Neuronal stem cell (in vitro differentiated cells): ENCODE data around the gene MIA.

Experiments used
- DNase-seq: peaks from one replicate; pipeline ENCODE4 v3.0.0-alpha.2; 2013; ENCODE audit warnings: low spot score
- H2AFZ ChIP-seq: one replicate; pipeline ENCODE4 v1.6.1; 2013; ENCODE audit warnings: mild to moderate bottlenecking, low read length, inconsistent platforms
- H2AK5ac ChIP-seq: 2 replicates; pipeline ENCODE4 v1.6.1; 2013; ENCODE audit warnings: low read depth, mild to moderate bottlenecking, inconsistent platforms, low read length, moderate library complexity, mixed read lengths
- H2BK120ac ChIP-seq: 2 replicates; pipeline ENCODE4 v1.6.1; 2013; ENCODE audit warnings: low read depth, mild to moderate bottlenecking, inconsistent platforms, low read length, moderate library complexity, mixed read lengths
- H2BK12ac ChIP-seq: one replicate; pipeline ENCODE4 v1.6.1; 2013; ENCODE audit warnings: low read length, inconsistent platforms
- H2BK15ac ChIP-seq: 2 replicates; pipeline ENCODE4 v1.6.1; 2013; ENCODE audit warnings: mild to moderate bottlenecking, low read length, inconsistent platforms, mixed read lengths
- H2BK5ac ChIP-seq: one replicate; pipeline ENCODE4 v1.6.1; 2013; ENCODE audit warnings: inconsistent platforms, mild to moderate bottlenecking, low read length, moderate library complexity
- H3K14ac ChIP-seq: one replicate; pipeline ENCODE4 v1.6.1; 2013; ENCODE audit warnings: low read length, inconsistent platforms
- H3K18ac ChIP-seq: 2 replicates; pipeline ENCODE4 v1.6.1; 2013; ENCODE audit warnings: low read length, inconsistent platforms
- H3K23ac ChIP-seq: 2 replicates; pipeline ENCODE4 v1.6.1; 2013; ENCODE audit warnings: low read depth, mild to moderate bottlenecking, mixed read lengths, low read length, inconsistent platforms; ENCODE audit not compliant: poor library complexity
- H3K27ac ChIP-seq: replicated peaks from 3 replicates; pipeline ENCODE4 v1.5.1; 2013; ENCODE audit warnings: low read length, inconsistent platforms
- H3K27me3 ChIP-seq, 3 experiments: 2 replicates each; pipeline ENCODE4 v1.6.1; 2013; ENCODE audit warnings: low read length in 3 of 3, mild to moderate bottlenecking in 2 of 3, inconsistent platforms in 1 of 3, low read depth in 1 of 3, mixed read lengths in 1 of 3, moderate library complexity in 1 of 3; ENCODE audit not compliant: control insufficient read depth in 3 of 3, insufficient read depth in 3 of 3
- H3K36me3 ChIP-seq, 2 donors: replicated peaks in 1 of 2; 2 replicates each; pipeline ENCODE4 v1.6.1; 2013; ENCODE audit warnings: low read length in 2 of 2; ENCODE audit not compliant: control insufficient read depth in 2 of 2, insufficient read depth in 2 of 2
- H3K4ac ChIP-seq: 2 replicates; pipeline ENCODE4 v1.6.1; 2013; ENCODE audit warnings: inconsistent platforms, mild to moderate bottlenecking, low read length, moderate library complexity
- H3K4me1 ChIP-seq, 2 donors: 1 replicate in 1 of 2; 2 replicates in 1 of 2; pipeline ENCODE4 v1.6.1; 2013; ENCODE audit warnings: low read length in 2 of 2, low read depth in 1 of 2; ENCODE audit not compliant: control insufficient read depth in 2 of 2, insufficient read depth in 1 of 2
- H3K4me2 ChIP-seq: one replicate; pipeline ENCODE4 v1.6.1; 2013; ENCODE audit warnings: mild to moderate bottlenecking, low read length, inconsistent platforms; ENCODE audit not compliant: insufficient read depth, poor library complexity, severe bottlenecking
- H3K4me3 ChIP-seq, 2 donors: 2 replicates each; pipeline ENCODE4 v1.5.1; 2013; ENCODE audit warnings: low read length in 2 of 2, mild to moderate bottlenecking in 2 of 2, inconsistent platforms in 1 of 2, moderate library complexity in 1 of 2
- H3K79me1 ChIP-seq: one replicate; pipeline ENCODE4 v1.6.1; 2013; ENCODE audit warnings: low read depth, mild to moderate bottlenecking, inconsistent platforms, low read length, moderate library complexity
- H3K9ac ChIP-seq: one replicate; pipeline ENCODE4 v1.6.1; 2013; ENCODE audit warnings: mild to moderate bottlenecking, low read depth, low read length, inconsistent platforms; ENCODE audit not compliant: poor library complexity
- H3K9me3 ChIP-seq, 2 donors: replicated peaks in 1 of 2; 2 replicates each; pipeline versions ENCODE3 to v1.6.1; 2013; ENCODE audit warnings: low read length in 2 of 2, mild to moderate bottlenecking in 2 of 2, inconsistent platforms in 1 of 2, low read depth in 1 of 2, mixed read lengths in 1 of 2, moderate library complexity in 1 of 2; ENCODE audit not compliant: control insufficient read depth in 2 of 2, insufficient read depth in 1 of 2
- H4K8ac ChIP-seq: one replicate; pipeline ENCODE4 v1.6.1; 2013; ENCODE audit warnings: low read depth, mild to moderate bottlenecking, inconsistent platforms, low read length, moderate library complexity
- H4K91ac ChIP-seq: one replicate; pipeline ENCODE4 v1.6.1; 2013; ENCODE audit warnings: low read length, low read depth, mild to moderate bottlenecking, inconsistent platforms; ENCODE audit not compliant: poor library complexity
- WGBS, 2 donors: extraction: QIAGEN DNeasy Blood & Tissue Kit; methylation state at CpG; one replicate each; pipeline ENCODE4 v1.1.7; 2013; ENCODE audit warnings: missing lambda C conversion rate in 2 of 2, mixed read lengths in 1 of 2; ENCODE audit not compliant: insufficient read length in 2 of 2, insufficient replicate concordance in 1 of 2; ENCODE audit errors: extremely low coverage in 2 of 2; 5-methylcytosine and 5-hydroxymethylcytosine counted together

Gene MIA

GRCh38 chr19:40806423-40807146, 31.3 kb downstream of the MIA start:
- Histone ChIP-seq H3K9ac (peak overlapping the region; percentile 57), H3K4me3 (peak overlapping the region; percentile 20), H3K27me3 (no peaks in the 10 kb centered on the region), H3K79me1 (peaks cover 25% of the 10 kb centered on the region), H2AK5ac (peak overlapping the region; percentile 49), H3K14ac (no peak overlapping the region), H3K4me1 (peaks cover 36 to 53% of the 10 kb centered on the region in 2 donors), H4K91ac (no peak overlapping the region), H2BK15ac (no peak overlapping the region), H3K23ac (peak overlapping the region; percentile 46), H3K4me2 (peak overlapping the region; percentile 40), H3K4ac (no peak overlapping the region), H2BK5ac (peak overlapping the region; percentile 42), H2AFZ (no peak overlapping the region), H2BK12ac (no peak overlapping the region), H4K8ac (no peak overlapping the region), H3K27ac (peak overlapping the region; percentile 61), H3K18ac (peak overlapping the region; percentile 82), H3K9me3 (no peaks in the 10 kb centered on the region), H2BK120ac (no peak overlapping the region), H3K36me3 (peaks cover 36 to 80% of the 10 kb centered on the region in 2 donors)
- WGBS, 2 donors = no CpG with 5 or more reads among the region's 26 CpGs
- DNase-seq = peak; percentile 96

GRCh38 chr19:40807147-40808020, 32.1 kb downstream of the MIA start:
- peak overlapping the region; percentile 49 for H2AK5ac ChIP-seq
- H3K36me3 ChIP-seq = peaks cover 36 to 72% of the 10 kb centered on the region in 2 donors
- H2AFZ ChIP-seq = no peak overlapping the region
- H3K4me1 ChIP-seq = peaks cover 36 to 47% of the 10 kb centered on the region in 2 donors
- peaks cover 22% of the 10 kb centered on the region for H3K79me1 ChIP-seq
- H2BK120ac ChIP-seq = no peak overlapping the region
- peak overlapping the region; percentile 15 for H3K14ac ChIP-seq
- H4K8ac ChIP-seq = no peak overlapping the region
- H3K9ac ChIP-seq = peak overlapping the region; percentile 18
- no peak overlapping the region for H4K91ac ChIP-seq
- no CpG with 5 or more reads among the region's 18 CpGs for WGBS, 2 donors
- H3K27me3 ChIP-seq = no peaks in the 10 kb centered on the region
- DNase-seq = no peak
- H3K18ac ChIP-seq = peak overlapping the region; percentile 82
- no peak overlapping the region for H3K4me3 ChIP-seq
- no peak overlapping the region for H2BK15ac ChIP-seq
- peak overlapping the region; percentile 29 for H3K23ac ChIP-seq
- H2BK5ac ChIP-seq = no peak overlapping the region
- H2BK12ac ChIP-seq = peak overlapping the region; percentile 12
- peak overlapping the region; percentile 40 for H3K4me2 ChIP-seq
- H3K27ac ChIP-seq = no peak overlapping the region
- no peaks in the 10 kb centered on the region for H3K9me3 ChIP-seq
- no peak overlapping the region for H3K4ac ChIP-seq

GRCh38 chr19:40808021-40808325, 32.7 kb downstream of the MIA start:
- H2AK5ac ChIP-seq = no peak overlapping the region
- no peak overlapping the region for H3K4me3 ChIP-seq
- H2BK5ac ChIP-seq = no peak overlapping the region
- no peak overlapping the region for H2AFZ ChIP-seq
- peak overlapping the region; percentile 29 for H3K23ac ChIP-seq
- H3K9me3 ChIP-seq = no peaks in the 10 kb centered on the region
- H4K8ac ChIP-seq = no peak overlapping the region
- no peaks in the 10 kb centered on the region for H3K27me3 ChIP-seq
- H3K36me3 ChIP-seq = peaks cover 33 to 67% of the 10 kb centered on the region in 2 donors
- DNase-seq = no peak
- no peak overlapping the region for H3K4me2 ChIP-seq
- H3K18ac ChIP-seq = no peak overlapping the region
- H2BK12ac ChIP-seq = peak overlapping the region; percentile 12
- H4K91ac ChIP-seq = no peak overlapping the region
- no peak overlapping the region for H2BK15ac ChIP-seq
- H3K4ac ChIP-seq = no peak overlapping the region
- peaks cover 32 to 42% of the 10 kb centered on the region in 2 donors for H3K4me1 ChIP-seq
- no peak overlapping the region for H3K27ac ChIP-seq
- whole genome bisulfite sequencing, 2 donors = no CpG with 5 or more reads among the region's 2 CpGs
- H3K14ac ChIP-seq = peak overlapping the region; percentile 15
- peaks cover 18% of the 10 kb centered on the region for H3K79me1 ChIP-seq
- no peak overlapping the region for H3K9ac ChIP-seq
- H2BK120ac ChIP-seq = no peak overlapping the region

- no peaks in the 10 kb centered on the region for H3K27me3 ChIP-seq
- H2BK120ac ChIP-seq = no peak overlapping the region
- no peak overlapping the region for H2BK15ac ChIP-seq
- peaks cover 13% of the 10 kb centered on the region for H3K79me1 ChIP-seq
- H3K23ac ChIP-seq = peak overlapping the region; percentile 3
- H3K4ac ChIP-seq = no peak overlapping the region
- WGBS, 2 donors = no CpG with 5 or more reads among the region's 5 CpGs
- H2AFZ ChIP-seq = no peak overlapping the region
- peaks cover 27 to 37% of the 10 kb centered on the region in 2 donors for H3K4me1 ChIP-seq
- H3K14ac ChIP-seq = no peak overlapping the region
- H3K36me3 ChIP-seq = peaks cover 33 to 61% of the 10 kb centered on the region in 2 donors
- no peaks in the 10 kb centered on the region for H3K9me3 ChIP-seq
- no peak overlapping the region for H3K18ac ChIP-seq
- H3K4me2 ChIP-seq = no peak overlapping the region
- no peak overlapping the region for H3K27ac ChIP-seq
- no peak overlapping the region for H4K91ac ChIP-seq
- no peak overlapping the region for H2BK12ac ChIP-seq
- H3K9ac ChIP-seq = peak overlapping the region; percentile 18
- H2AK5ac ChIP-seq = no peak overlapping the region
- no peak overlapping the region for H4K8ac ChIP-seq
- H3K4me3 ChIP-seq = no peak overlapping the region
- DNase-seq = no peak
- no peak overlapping the region for H2BK5ac ChIP-seq
Measured at GRCh38 chr19:40808497-40808896, 33.2 kb downstream of the MIA start.
